HepG2 (cell line): ENCODE data around the gene DIO2. TPM values are rescaled to one million over a fixed set of nuclear protein-coding genes. Genes with fewer than 3 reads are reported as not detected.

Source experiments
- ATAC-seq: fragments of 200-7000 bp; cut with Tn5 transposase; 3 replicates; pipeline ENCODE4 v1.9.1; 2020; ENCODE audit warnings: mild to moderate bottlenecking, moderate library complexity
- BruUV-seq: library from RNA; stranded (reverse); fragments of 400-500 nt; replicated peaks from 2 replicates; lab custom pipeline; 2021; lab: Mats Ljungman, UMichigan
- CTCF ChIA-PET: fragments of 300-600 bp; formaldehyde crosslinking; extraction: SDS; loops from one replicate; lab custom pipeline; 2021; ENCODE audit warnings: low total read pairs, inconsistent platforms, low intra/inter-chr PET ratio; lab: Yijun Ruan, JAX
- POLR2A ChIA-PET: fragments of 350-600 bp; sonication (Branson Sonifier 250); formaldehyde crosslinking; loops from one replicate; lab custom pipeline; 2020; ENCODE audit warnings: antibody characterized with exemption, inconsistent platforms; lab: Yijun Ruan, JAX
- DNase-seq: peaks from one replicate; pipeline ENCODE4 v3.0.0-alpha.2; 2015; ENCODE audit warnings: low spot score
- FAIRE-seq: peaks from 3 replicates; lab custom pipeline; 2011; peaks lifted over from hg19 to GRCh38; lab: Jason Lieb, UNC
- H2AFZ ChIP-seq: one replicate; pipeline ENCODE4 v1.6.1; 2011; ENCODE audit warnings: low read length, inconsistent platforms
- H3K27ac ChIP-seq: fragments of 300-600 bp; 3 replicates; pipeline ENCODE4 v1.8.0; 2011; ENCODE audit warnings: mixed run types, mild to moderate bottlenecking, mixed read lengths, low read length, inconsistent platforms; ENCODE audit not compliant: insufficient read depth; ENCODE audit errors: extremely low read length
- H3K27me3 ChIP-seq, 2 experiments: fragments of 200-600 bp in 1 of 2; 2 replicates in 1 of 2; 3 replicates in 1 of 2; pipeline versions ENCODE4 v1.6.0 to v1.8.0; 2011; ENCODE audit warnings: low read length in 2 of 2, mild to moderate bottlenecking in 2 of 2, moderate library complexity in 2 of 2, inconsistent platforms in 1 of 2; ENCODE audit not compliant: insufficient read depth in 2 of 2, control insufficient read depth in 1 of 2
- H3K36me3 ChIP-seq, 2 experiments: fragments of 200-600 bp in 1 of 2; replicated peaks in 1 of 2; 2 replicates in 1 of 2; 3 replicates in 1 of 2; pipeline versions ENCODE4 v1.5.1 to v1.8.0; 2011; ENCODE audit warnings: low read length in 2 of 2, inconsistent platforms in 1 of 2; ENCODE audit not compliant: insufficient read depth in 2 of 2, control insufficient read depth in 1 of 2
- H3K4me1 ChIP-seq: 2 replicates; pipeline ENCODE4 v1.5.1; 2012; ENCODE audit warnings: low read length, inconsistent platforms; ENCODE audit not compliant: insufficient read depth
- H3K4me2 ChIP-seq: 2 replicates; pipeline ENCODE4 v1.6.0; 2011; ENCODE audit warnings: low read depth, low read length, inconsistent platforms
- H3K4me3 ChIP-seq, 3 experiments: fragments of 200-600 bp in 1 of 3; sonication (generic), shearing (Covaris generic) in 1 of 3; replicated peaks in 1 of 3; 2 replicates each; pipeline ENCODE4 v1.5.1; 2011 to 2016; ENCODE audit warnings: low read length in 3 of 3, inconsistent platforms in 2 of 3, low read depth in 2 of 3, mild to moderate bottlenecking in 2 of 3, control low read depth in 1 of 3, mixed read lengths in 1 of 3; ENCODE audit not compliant: insufficient read depth in 1 of 3
- H3K79me2 ChIP-seq: one replicate; pipeline ENCODE4 v1.6.1; 2011; ENCODE audit warnings: low read length, inconsistent platforms; ENCODE audit not compliant: insufficient read depth
- H3K9ac ChIP-seq: 2 replicates; pipeline ENCODE4 v1.6.0; 2011; ENCODE audit warnings: mild to moderate bottlenecking, low read depth, low read length, inconsistent platforms; ENCODE audit not compliant: insufficient read depth
- H3K9me3 ChIP-seq: 2 replicates; pipeline ENCODE4 v1.5.1; 2012; ENCODE audit warnings: mild to moderate bottlenecking, low read length
- H4K20me1 ChIP-seq: 2 replicates; pipeline ENCODE4 v1.6.0; 2011; ENCODE audit warnings: inconsistent platforms, mild to moderate bottlenecking, low read length, moderate library complexity; ENCODE audit not compliant: insufficient read depth
- ATRX ChIP-seq: sonication (generic); formaldehyde crosslinking; IDR thresholded peaks from 2 replicates; pipeline ENCODE4 v1.4.0; 2020; ENCODE audit warnings: missing genetic modification reagents, borderline replicate concordance
- MEF2D ChIP-seq: sonication (generic); formaldehyde crosslinking; IDR thresholded peaks from 2 replicates; pipeline ENCODE4 v1.5.1; 2020; ENCODE audit warnings: mild to moderate bottlenecking, missing genetic modification reagents
- NR2C2 ChIP-seq: sonication (generic); formaldehyde crosslinking; IDR thresholded peaks from 2 replicates; pipeline ENCODE4 v1.4.0; 2020; ENCODE audit warnings: missing genetic modification reagents, mild to moderate bottlenecking, moderate library complexity, borderline replicate concordance
- PCBP1 ChIP-seq: fragments of 200-400 bp; formaldehyde crosslinking; IDR thresholded peaks from 2 replicates; pipeline ENCODE4 v1.6.1; 2017; ENCODE audit warnings: mild to moderate bottlenecking, low read depth, low read length, borderline replicate concordance
- REPIN1 ChIP-seq: sonication (generic); formaldehyde crosslinking; IDR thresholded peaks from 2 replicates; pipeline ENCODE4 v1.8.0; 2022; ENCODE audit warnings: missing genetic modification reagents, low read depth, mild to moderate bottlenecking, borderline replicate concordance
- ZNF121 ChIP-seq: sonication (generic); formaldehyde crosslinking; IDR thresholded peaks from 2 replicates; pipeline ENCODE4 v1.5.0; 2020; ENCODE audit warnings: mild to moderate bottlenecking, missing genetic modification reagents
- ZNF20 ChIP-seq: sonication (generic); formaldehyde crosslinking; IDR thresholded peaks from 2 replicates; pipeline ENCODE4 v1.4.0; 2020; ENCODE audit warnings: mild to moderate bottlenecking, moderate library complexity, missing genetic modification reagents
- ZNF333 ChIP-seq: sonication (generic); formaldehyde crosslinking; IDR thresholded peaks from 2 replicates; pipeline ENCODE4 v1.4.0; 2020; ENCODE audit warnings: mild to moderate bottlenecking, missing genetic modification reagents, borderline replicate concordance
- ZNF841 ChIP-seq: sonication (generic); formaldehyde crosslinking; IDR thresholded peaks from 2 replicates; pipeline ENCODE4 v1.8.1; 2023; ENCODE audit warnings: missing genetic modification reagents, borderline replicate concordance
- ZSCAN9 ChIP-seq: IDR thresholded peaks from 2 replicates; pipeline ENCODE4 v1.6.1; 2016; ENCODE audit warnings: borderline replicate concordance
- in situ Hi-C: cut with HindIII; loops from 2 replicates; pipeline ENCODE4 v1.10.0; 2017; ENCODE audit warnings: low pct_unique_long_range_greater_than_20kb; ENCODE audit not compliant: extremely low pct_ligation_motif_present
- intact Hi-C: fragments of 100-400 bp; cut with micrococcal nuclease; formaldehyde crosslinking; loops from one replicate; pipeline ENCODE4 v1.10.0; 2022; ENCODE audit not compliant: unreplicated experiment
- polyA plus RNA-seq, 8 experiments: library from polyadenylated mRNA; depleted of rRNA in 3 of 8; stranded (reverse) in 7 of 8; unstranded in 1 of 8; fragments of >200 nt; fragmentation: Illumina TruSeq in 4 of 8; extraction: Trizol in 4 of 8; gene quantifications; 2 replicates each; pipeline versions ENCODE4 v1.2.1 to v1.2.3, GENCODE V29; 2011 to 2016; ENCODE audit warnings: low read depth in 4 of 8, missing spikeins in 1 of 8, mixed read lengths in 1 of 8; ENCODE audit not compliant: insufficient read depth in 1 of 8
- total RNA-seq, 5 experiments: library from RNA; depleted of rRNA; stranded (reverse); fragments of >200 nt; fragmentation: Illumina TruSeq; extraction: Trizol; gene quantifications; 2 replicates each; pipeline ENCODE4 v1.2.3, GENCODE V29; 2016; ENCODE audit warnings: low read depth in 1 of 5
- TF ChIP-seq, protein P1 (sequence below): sonication (generic); formaldehyde crosslinking; IDR thresholded peaks from 2 replicates; pipeline ENCODE4 v1.4.0; 2020; ENCODE audit warnings: mild to moderate bottlenecking, low read depth, missing genetic modification reagents
- TF ChIP-seq, protein P2 (sequence below), 2 experiments: sonication (generic) in 1 of 2; formaldehyde crosslinking in 1 of 2; IDR thresholded peaks; 2 replicates each; pipeline versions ENCODE4 v1.6.1 to v1.9.0; 2014 to 2022; ENCODE audit warnings: antibody characterized with exemption in 1 of 2, borderline replicate concordance in 1 of 2, inconsistent platforms in 1 of 2, low read depth in 1 of 2, missing genetic modification reagents in 1 of 2

Gene DIO2
- total and polyA plus RNA-seq, 2 of the 13 experiments (the other 11 are each of a cell fraction or from before 2014, with no cell fraction given) = not detected

DNA sequence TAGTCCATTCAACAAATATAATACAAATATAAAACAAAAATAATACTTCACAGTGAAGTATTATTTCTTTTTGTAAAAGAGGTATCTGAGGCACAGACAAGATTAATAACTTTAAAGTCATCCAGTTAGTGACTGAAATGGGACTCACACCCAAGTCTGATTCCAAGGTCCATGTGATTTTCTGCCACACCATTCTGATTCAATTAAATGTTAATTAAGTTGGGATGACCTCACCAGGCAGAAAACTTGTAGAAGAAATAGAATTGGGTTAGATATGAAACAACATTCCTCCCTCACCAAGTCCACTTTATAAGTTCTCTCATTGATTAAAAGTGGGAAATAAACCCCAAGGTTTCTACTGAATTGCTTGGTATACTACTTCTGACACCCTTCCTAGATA lies 34.4 kb downstream of the DIO2 start:
- Histone ChIP-seq H3K9ac (no peak overlapping the region), H3K4me1 (no peaks in the 10 kb centered on the region), H3K27me3 (no peaks in the 10 kb centered on the region), H3K27ac (no peak overlapping the region), H3K4me3 (no peak overlapping the region), H3K36me3 (no peaks in the 10 kb centered on the region), H3K9me3 (peaks cover 31% of the 10 kb centered on the region; the same call in 1 of the 2 replicates), H3K4me2 (no peak overlapping the region), H4K20me1 (no peaks in the 10 kb centered on the region), H3K79me2 (no peaks in the 10 kb centered on the region), H2AFZ (no peak overlapping the region)
- intact Hi-C loops (no loop called here), in situ Hi-C loops (no loop called here)
- ChIA-PET CTCF (no interaction called here), POLR2A (no interaction called here)
- TF ChIP-seq, protein P1, sequence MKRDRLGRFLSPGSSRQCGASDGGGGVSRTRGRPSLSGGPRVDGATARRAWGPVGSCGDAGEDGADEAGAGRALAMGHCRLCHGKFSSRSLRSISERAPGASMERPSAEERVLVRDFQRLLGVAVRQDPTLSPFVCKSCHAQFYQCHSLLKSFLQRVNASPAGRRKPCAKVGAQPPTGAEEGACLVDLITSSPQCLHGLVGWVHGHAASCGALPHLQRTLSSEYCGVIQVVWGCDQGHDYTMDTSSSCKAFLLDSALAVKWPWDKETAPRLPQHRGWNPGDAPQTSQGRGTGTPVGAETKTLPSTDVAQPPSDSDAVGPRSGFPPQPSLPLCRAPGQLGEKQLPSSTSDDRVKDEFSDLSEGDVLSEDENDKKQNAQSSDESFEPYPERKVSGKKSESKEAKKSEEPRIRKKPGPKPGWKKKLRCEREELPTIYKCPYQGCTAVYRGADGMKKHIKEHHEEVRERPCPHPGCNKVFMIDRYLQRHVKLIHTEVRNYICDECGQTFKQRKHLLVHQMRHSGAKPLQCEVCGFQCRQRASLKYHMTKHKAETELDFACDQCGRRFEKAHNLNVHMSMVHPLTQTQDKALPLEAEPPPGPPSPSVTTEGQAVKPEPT = no peak
- TF ChIP-seq PCBP1 (no peak), ZNF121 (no peak), ZNF841 (no peak), ZSCAN9 (no peak), ZNF20 (CRISPR knock-in tag) (no peak), ATRX (CRISPR knock-in tag) (no peak), ZNF333 (CRISPR knock-in tag) (no peak), REPIN1 (CRISPR knock-in tag) (no peak), MEF2D (no peak), NR2C2 (CRISPR knock-in tag) (no peak)
- TF ChIP-seq, protein P2, sequence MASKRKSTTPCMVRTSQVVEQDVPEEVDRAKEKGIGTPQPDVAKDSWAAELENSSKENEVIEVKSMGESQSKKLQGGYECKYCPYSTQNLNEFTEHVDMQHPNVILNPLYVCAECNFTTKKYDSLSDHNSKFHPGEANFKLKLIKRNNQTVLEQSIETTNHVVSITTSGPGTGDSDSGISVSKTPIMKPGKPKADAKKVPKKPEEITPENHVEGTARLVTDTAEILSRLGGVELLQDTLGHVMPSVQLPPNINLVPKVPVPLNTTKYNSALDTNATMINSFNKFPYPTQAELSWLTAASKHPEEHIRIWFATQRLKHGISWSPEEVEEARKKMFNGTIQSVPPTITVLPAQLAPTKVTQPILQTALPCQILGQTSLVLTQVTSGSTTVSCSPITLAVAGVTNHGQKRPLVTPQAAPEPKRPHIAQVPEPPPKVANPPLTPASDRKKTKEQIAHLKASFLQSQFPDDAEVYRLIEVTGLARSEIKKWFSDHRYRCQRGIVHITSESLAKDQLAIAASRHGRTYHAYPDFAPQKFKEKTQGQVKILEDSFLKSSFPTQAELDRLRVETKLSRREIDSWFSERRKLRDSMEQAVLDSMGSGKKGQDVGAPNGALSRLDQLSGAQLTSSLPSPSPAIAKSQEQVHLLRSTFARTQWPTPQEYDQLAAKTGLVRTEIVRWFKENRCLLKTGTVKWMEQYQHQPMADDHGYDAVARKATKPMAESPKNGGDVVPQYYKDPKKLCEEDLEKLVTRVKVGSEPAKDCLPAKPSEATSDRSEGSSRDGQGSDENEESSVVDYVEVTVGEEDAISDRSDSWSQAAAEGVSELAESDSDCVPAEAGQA (IDR thresholded peaks at IDR 0.05; ENCODE audit: low read depth) = no peak
- TF ChIP-seq, protein P2 (CRISPR knock-in tag; IDR thresholded peaks at IDR 0.05; ENCODE audit: borderline replicate concordance) = no peak
- FAIRE-seq (no peak), DNase-seq (no peak), ATAC-seq (no peak)
- no TSS peak for BruUV-seq
